HG02943 (cell line): Measurements from ENCODE around the gene SCAPER.

Experiments
- ATAC-seq: cut with Tn5 transposase; IDR thresholded peaks from one replicate; pipeline ENCODE4 v1.9.1; 2021; ENCODE audit warnings: mild to moderate bottlenecking, low read depth, moderate library complexity; ENCODE audit not compliant: unreplicated experiment

The SCAPER gene

GRCh38 chr15:76382987-76383728, 522.0 kb downstream of the SCAPER start:
- ATAC-seq: no peak

GRCh38 chr15:76381366-76381765, 523.8 kb downstream of the SCAPER start:
- no peak for ATAC-seq

GRCh38 chr15:76380249-76380648, 524.9 kb downstream of the SCAPER start:
- ATAC-seq: no peak

GRCh38 chr15:76378691-76379090, 526.4 kb downstream of the SCAPER start:
- no peak for ATAC-seq

- ATAC-seq: no peak
Observed at GRCh38 chr15:76377751-76378150, 527.4 kb downstream of the SCAPER start.

- no peak for ATAC-seq
Observed at GRCh38 chr15:76377217-76377616, 527.9 kb downstream of the SCAPER start.

- no peak for ATAC-seq
Observed at GRCh38 chr15:76376816-76377215, 528.3 kb downstream of the SCAPER start.

GRCh38 chr15:76376029-76376428, 529.1 kb downstream of the SCAPER start:
- no peak for ATAC-seq

- no peak for ATAC-seq
Observed at GRCh38 chr15:76368122-76368621, 537.0 kb downstream of the SCAPER start.

GRCh38 chr15:76366714-76367113, 538.4 kb downstream of the SCAPER start:
- ATAC-seq: no peak

GRCh38 chr15:76363251-76363650, 541.9 kb downstream of the SCAPER start:
- no peak for ATAC-seq

- no peak for ATAC-seq
Observed at GRCh38 chr15:76360416-76360815, 544.7 kb downstream of the SCAPER start.

- no peak for ATAC-seq
Observed at GRCh38 chr15:76359152-76359551, 546.0 kb downstream of the SCAPER start.

- no peak for ATAC-seq
Observed at GRCh38 chr15:76358453-76358852, 546.7 kb downstream of the SCAPER start.

GRCh38 chr15:76354823-76355440, 550.2 kb downstream of the SCAPER start:
- ATAC-seq: no peak

- no peak for ATAC-seq
Observed at GRCh38 chr15:76353903-76354302, 551.2 kb downstream of the SCAPER start.

- no peak for ATAC-seq
Observed at GRCh38 chr15:76353023-76353577, 552.0 kb downstream of the SCAPER start.

GRCh38 chr15:76349301-76350070, 555.7 kb downstream of the SCAPER start:
- ATAC-seq: no peak

GRCh38 chr15:76347482-76348055, 557.6 kb downstream of the SCAPER start:
- ATAC-seq: no peak

- no peak for ATAC-seq
Observed at GRCh38 chr15:76346669-76347481, 558.3 kb downstream of the SCAPER start.
